Ovary (tissue), 3 donors: Measurements from ENCODE around the gene TMPRSS3.

Source experiments
- CTCF ChIP-seq, 3 donors: fragments of 450-650 bp in 2 of 3; fragments of 200-600 bp in 1 of 3; IDR thresholded peaks; one replicate each; pipeline versions ENCODE4 v1.5.1 to v1.8.0; 2016 to 2022; ENCODE audit warnings: antibody characterized with exemption in 3 of 3, mild to moderate bottlenecking in 1 of 3
- EP300 ChIP-seq: sonication (generic); formaldehyde crosslinking; IDR thresholded peaks from one replicate; pipeline ENCODE4 v1.6.1; 2017; ENCODE audit warnings: antibody characterized with exemption
- POLR2A ChIP-seq: fragments of 450-650 bp; IDR thresholded peaks from one replicate; pipeline ENCODE4 v1.6.1; 2017; ENCODE audit warnings: antibody characterized with exemption, mild to moderate bottlenecking, moderate library complexity
- donor health status: DM: no; HTN: no; CAD: no.

GRCh38 chr21:42441963-42442362 is 46.1 kb upstream of the TMPRSS3 start:
- TF ChIP-seq POLR2A (no peak), CTCF (IDR thresholded peaks at IDR 0.05) (no peak), EP300 (no peak)
